Lower leg skin (tissue), 4 donors: Measurements from ENCODE around the gene KRTAP12-4. TPM values are rescaled to one million over a fixed set of nuclear protein-coding genes. Genes with fewer than 3 reads are reported as not detected.

Experiments
- DNase-seq, 2 donors: peaks; one replicate each; pipeline ENCODE4 v3.0.0-alpha.2; 2019; ENCODE audit warnings: low spot score in 2 of 2
- H3K4me3 ChIP-seq: fragments of 200-600 bp; sonication (generic); 2 replicates; pipeline ENCODE4 v1.5.1; 2017; ENCODE audit warnings: mild to moderate bottlenecking, low read depth; ENCODE audit not compliant: poor library complexity, severe bottlenecking
- CTCF ChIP-seq, 3 donors: fragments of 450-650 bp; IDR thresholded peaks; one replicate each; pipeline ENCODE4 v1.5.1; 2016; ENCODE audit warnings: antibody characterized with exemption in 3 of 3, mild to moderate bottlenecking in 3 of 3, moderate library complexity in 2 of 3
- POLR2A ChIP-seq, 2 donors: fragments of 450-650 bp; IDR thresholded peaks; one replicate each; pipeline ENCODE4 v1.6.1; 2016 to 2017; ENCODE audit warnings: antibody characterized with exemption in 2 of 2, mild to moderate bottlenecking in 1 of 2, moderate library complexity in 1 of 2
- WGBS, 2 donors: methylation state at CpG; one replicate each; pipeline ENCODE4 v1.1.5; 2018; 5-methylcytosine and 5-hydroxymethylcytosine counted together
- intact Hi-C: fragments of 100-400 bp; cut with DNase I; formaldehyde crosslinking; loops from one replicate; pipeline ENCODE4 v1.15.0; 2023; ENCODE audit warnings: low total_unique reads
- total RNA-seq, 4 donors: library from RNA; depleted of rRNA; stranded (reverse); fragments of >200 nt; gene quantifications; one replicate each; pipeline ENCODE4 v1.1.0, GENCODE V29; 2016

KRTAP12-4 gene
- total RNA-seq, 4 donors from 2014 or later = not detected

- 45 to 54% methylated on average over 11 of the region's 11 CpGs for WGBS, 2 donors
- peak in 1 of 2 donors; percentile 15 for DNase-seq
- H3K4me3 ChIP-seq = no peak overlapping the region
- no peak for TF ChIP-seq CTCF (IDR thresholded peaks at IDR 0.05)
- TF ChIP-seq POLR2A (IDR thresholded peaks at IDR 0.05) = no peak
- intact Hi-C loops = no loop called here
These were observed 4.6 kb upstream of the KRTAP12-4 start for GRCh38 chr21:44658913-44659595.

GRCh38 chr21:44658541-44658910 lies 4.1 kb upstream of the KRTAP12-4 start:
- no peak overlapping the region for H3K4me3 ChIP-seq
- WGBS, 2 donors = 84 to 88% methylated on average over 5 of the region's 5 CpGs
- peak in 1 of 2 donors; percentile 42 for DNase-seq
- no peak for TF ChIP-seq POLR2A (IDR thresholded peaks at IDR 0.05)
- no peak for TF ChIP-seq CTCF (IDR thresholded peaks at IDR 0.05)
- intact Hi-C loops = no loop called here

GRCh38 chr21:44657635-44658540 lies 3.4 kb upstream of the KRTAP12-4 start, which contains the start of gene KRTAP12-3:
Gene KRTAP12-3, plus strand, starts transcription at chr21:44657932. Its CDS starts 48 bp downstream, at chr21:44657980.
- DNase-seq = peak in 1 of 2 donors; percentile 63
- H3K4me3 ChIP-seq = no peak within 1 kb of the TSS
- intact Hi-C loops = no loop called here
- TF ChIP-seq CTCF (IDR thresholded peaks at IDR 0.05) = no peak
- no peak for TF ChIP-seq POLR2A (IDR thresholded peaks at IDR 0.05)
- WGBS, 2 donors = 75 to 77% methylated on average over 26 of the region's 26 CpGs

GRCh38 chr21:44656868-44657267 lies 2.4 kb upstream of the KRTAP12-4 start:
- WGBS, 2 donors = 26 to 59% methylated on average over 1 of the region's 1 CpG
- intact Hi-C loops = no loop called here
- no peak overlapping the region for H3K4me3 ChIP-seq
- TF ChIP-seq POLR2A (IDR thresholded peaks at IDR 0.05) (no peak), CTCF (IDR thresholded peaks at IDR 0.05) (no peak)
- peak in 1 of 2 donors; percentile 59 for DNase-seq

DNA sequence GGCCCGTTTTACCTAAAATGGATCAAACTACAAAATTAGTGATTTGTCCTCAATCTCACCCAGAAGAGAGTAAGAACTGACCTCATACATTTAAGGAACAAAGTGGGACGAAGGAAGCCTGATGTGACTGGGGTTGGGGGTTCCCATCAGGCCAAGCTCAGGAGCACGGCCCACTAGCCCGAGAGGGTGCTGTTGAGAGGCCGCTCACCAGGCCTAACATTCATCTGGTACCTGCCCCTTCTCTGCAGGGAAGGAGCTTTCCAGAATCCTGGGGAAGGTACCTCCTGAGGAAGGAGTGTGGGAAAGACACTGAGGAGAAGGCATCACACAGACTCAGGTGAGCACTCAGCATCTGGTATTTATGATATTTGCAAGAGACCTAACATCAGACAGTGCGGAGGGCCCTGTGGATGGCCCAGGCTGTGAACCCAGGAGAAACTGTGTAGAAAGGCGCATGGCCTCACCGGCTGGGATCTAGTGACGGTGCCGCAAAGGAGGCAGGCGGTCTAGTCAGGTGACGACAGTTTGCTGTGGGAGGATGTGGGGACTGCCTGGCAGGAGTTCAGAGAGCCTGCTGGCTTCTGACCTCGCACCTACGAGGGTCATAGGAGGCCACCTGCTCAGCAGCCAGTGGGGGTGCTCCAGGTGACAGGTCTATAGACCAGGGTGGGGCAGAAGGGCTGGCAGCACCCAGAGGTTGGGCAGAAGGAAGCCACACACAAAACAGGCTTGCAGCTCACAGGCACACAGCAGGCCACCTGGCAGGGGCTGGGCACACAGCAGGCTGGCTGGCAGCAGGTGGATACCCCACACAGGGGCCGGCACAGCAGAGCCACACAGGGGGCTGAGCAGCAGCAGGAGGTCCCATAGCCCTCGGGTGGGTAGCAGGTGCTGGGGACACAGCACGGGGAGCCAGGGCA lies 543 bp downstream of the KRTAP12-4 start:
- peak in 1 of 2 donors; percentile 70 for DNase-seq
- intact Hi-C loops = no loop called here
- no peak for TF ChIP-seq CTCF (IDR thresholded peaks at IDR 0.05)
- H3K4me3 ChIP-seq = no peak overlapping the region
- 84 to 85% methylated on average over 17 of the region's 17 CpGs for WGBS, 2 donors
